ENCODE results near the gene CD59.
"Not testable (repeated sequence)": the region's sequence is repeated elsewhere in the genome, so short reads cannot be mapped to it uniquely, and the experiment has no call there.

The CD59 gene

DNA sequence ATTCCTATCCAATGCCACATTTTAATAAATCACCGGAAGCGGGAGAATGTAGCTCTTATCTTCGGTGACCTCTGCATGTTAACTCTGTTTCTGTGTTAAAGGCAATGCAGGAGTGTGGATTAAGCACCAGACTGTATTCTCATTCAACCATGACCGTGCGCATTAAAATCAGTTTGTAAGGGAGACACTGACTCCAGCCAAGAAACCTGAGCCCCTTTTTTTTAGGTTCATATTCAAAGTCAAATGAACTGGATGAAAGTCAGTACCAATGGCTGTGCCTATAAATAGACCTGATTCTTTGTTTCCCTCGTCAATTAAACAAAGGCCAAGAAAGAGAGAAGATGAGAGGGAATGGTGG is 67.8 kb downstream of the CD59 start:
- DNase-seq (ENCODE audit: low read depth, low spot score), result no peak

DNA sequence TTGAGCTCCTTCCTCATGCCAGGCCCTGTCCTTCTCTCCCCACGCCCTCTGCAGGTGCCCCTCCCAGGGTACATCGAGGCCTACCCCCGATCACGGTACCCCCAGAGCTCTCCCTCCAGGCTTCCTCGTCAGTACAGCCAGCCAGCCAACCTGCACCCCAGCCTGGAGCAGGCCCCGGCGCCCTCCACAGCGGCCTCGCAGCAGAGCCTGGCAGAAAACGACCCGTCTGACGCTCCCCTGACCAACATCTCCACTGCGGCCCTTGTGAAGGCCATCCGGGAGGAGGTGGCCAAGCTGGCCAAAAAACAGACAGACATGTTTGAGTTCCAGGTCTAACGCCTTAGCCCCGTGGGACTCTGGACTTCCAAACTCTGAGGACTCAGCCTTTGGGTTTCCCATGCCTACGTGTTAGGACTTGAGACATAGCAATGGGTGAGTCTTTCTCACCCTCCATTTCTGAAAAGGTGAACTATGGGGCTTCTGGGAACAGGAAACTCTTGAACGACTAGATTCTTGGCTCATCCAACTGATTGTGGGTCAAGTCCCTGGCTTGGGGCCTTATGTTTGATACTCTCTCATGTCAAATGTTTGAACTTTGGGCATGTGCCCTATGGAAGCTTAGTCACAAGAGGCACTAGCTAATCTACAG is 68.3 kb downstream of the CD59 start:
- no peak for DNase-seq (ENCODE audit: low read depth, low spot score)

DNA sequence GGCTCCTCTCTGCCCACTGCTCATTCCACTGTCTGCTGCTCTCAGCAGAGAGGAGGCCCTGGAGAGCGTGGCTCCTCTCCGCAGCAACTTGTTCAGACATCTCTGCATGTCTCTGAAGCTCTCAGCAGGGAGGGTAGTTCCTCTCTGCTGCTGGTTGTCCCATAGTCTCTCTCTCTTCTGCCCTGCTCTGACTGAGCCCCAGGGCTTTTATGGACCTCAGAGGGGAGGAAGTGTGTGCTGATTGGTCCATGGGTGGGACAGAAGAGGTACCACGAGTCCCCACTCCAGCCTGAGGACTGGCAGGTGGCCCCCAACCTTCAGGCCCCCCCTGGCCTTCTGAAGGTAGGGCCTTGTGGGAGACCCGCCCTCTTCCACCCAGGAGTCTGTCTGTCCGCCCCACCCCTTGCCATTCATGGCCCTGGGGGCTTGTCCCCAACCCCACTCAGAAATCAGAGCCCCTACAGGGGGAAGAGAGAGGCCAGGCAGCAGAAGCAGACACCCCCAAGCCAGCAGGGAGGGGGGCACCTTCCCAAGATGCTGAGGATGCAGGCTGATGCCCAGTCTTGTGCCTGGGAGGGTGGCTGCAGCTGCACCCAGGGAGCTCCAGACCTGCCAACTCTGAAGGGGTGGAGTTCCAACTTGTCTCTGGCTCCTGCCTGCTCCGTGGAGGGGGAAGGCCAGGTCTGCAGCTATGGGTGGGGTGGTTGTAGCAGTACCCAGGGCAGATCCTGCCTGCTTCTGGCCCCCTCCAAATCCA is 70.7 kb downstream of the CD59 start:
- no peak for DNase-seq (ENCODE audit: low read depth, low spot score)

DNA sequence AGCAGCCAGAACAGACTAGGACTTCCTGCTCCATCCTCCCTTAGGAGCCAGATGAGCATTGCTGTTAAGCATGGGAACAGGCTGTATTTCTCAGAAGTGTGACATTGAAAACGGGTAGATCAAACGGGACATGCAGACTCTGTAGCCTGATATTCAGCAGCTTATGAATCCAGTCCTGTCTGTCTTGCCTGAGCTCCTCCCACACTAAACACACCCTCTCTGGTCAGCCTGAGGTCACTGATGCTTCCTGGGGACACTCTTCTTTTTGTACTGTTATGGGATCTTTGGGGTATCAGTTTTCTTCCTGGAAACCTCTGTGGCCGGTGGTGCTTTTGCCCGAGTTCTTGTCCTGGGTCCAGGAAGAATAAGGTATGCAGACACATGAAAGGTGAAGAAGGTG is 71.4 kb downstream of the CD59 start:
- no peak for DNase-seq (ENCODE audit: low read depth, low spot score)

DNA sequence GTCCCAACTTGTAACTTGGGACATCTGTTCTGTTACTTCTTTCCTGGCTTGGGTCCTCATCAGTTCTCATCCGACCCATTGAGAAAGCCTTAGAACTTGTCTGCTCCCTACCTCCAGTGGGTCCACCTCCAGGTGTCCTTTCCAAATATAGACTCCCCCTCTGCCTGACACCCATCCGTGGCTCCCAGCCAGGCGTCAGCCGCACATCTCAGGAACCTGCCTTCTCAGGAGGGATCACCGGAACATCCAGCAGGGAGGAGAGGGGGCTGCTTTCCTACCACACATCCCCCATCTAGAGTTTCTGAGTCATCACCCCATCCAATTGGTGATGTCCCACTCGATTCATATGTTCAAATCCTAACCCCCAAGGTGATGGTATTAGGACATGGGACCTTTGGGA is 72.1 kb downstream of the CD59 start:
- no peak for DNase-seq (ENCODE audit: low read depth, low spot score)

DNA sequence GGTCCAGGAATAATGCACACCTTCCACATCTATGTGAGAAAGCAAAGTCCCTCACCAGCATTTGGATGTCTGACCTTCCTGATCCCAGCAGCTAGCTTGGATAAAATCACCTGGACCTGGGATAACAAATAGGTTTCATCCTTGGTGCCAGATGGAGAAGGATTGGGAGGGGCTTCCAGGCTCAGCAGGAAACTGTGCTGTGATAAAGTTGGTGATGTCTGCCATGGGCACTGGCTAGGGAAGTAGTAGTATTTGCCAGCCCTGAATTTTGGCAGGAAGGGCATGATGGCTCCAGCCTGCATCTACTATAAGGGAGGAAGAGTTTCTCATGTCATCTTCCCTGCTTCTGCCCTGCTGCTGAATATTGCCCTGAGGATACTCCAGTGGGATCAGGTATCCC is 73.1 kb downstream of the CD59 start:
- no peak for DNase-seq (ENCODE audit: low read depth, low spot score)

DNA sequence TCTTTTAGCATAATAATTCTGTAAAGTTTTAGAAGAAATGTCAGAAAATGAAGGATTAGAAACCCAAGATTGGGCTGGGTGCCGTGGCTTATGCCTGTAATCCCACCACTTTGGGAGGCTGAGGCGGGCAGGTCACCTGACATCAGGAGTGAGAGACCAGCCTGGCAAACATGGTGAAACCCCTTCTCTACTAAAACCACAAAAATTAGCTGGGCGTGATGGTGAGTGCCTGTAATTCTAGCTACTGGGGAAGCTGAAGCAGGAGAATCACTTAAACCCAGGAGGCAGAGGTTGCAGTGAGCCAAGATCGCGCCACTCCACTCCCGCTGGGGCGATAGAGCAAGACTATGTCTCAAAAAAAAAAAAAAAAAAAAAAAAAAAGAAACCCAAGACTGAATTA is 74.7 kb downstream of the CD59 start:
- not testable (repeated sequence) for DNase-seq (ENCODE audit: low read depth, low spot score)

DNA sequence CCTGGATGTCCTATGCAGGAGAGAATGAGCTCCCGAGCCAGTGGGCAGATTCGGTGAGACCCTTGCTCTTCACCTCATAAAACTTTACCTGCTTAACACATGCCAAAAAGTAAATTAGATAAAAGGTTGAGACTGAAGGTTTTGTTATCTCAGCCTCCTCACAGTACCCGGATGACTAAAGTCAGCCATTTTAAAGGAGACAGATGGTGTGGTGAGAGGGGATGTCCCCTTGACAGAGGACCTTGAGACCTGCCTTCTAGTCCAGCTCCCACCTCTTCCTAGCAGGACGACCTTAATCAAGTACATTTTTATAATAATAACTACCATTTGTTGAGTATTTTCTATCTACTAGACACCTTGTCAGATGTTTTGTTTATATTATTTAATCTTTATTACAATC is 75.3 kb downstream of the CD59 start:
- DNase-seq (ENCODE audit: low read depth, low spot score), result no peak

DNA sequence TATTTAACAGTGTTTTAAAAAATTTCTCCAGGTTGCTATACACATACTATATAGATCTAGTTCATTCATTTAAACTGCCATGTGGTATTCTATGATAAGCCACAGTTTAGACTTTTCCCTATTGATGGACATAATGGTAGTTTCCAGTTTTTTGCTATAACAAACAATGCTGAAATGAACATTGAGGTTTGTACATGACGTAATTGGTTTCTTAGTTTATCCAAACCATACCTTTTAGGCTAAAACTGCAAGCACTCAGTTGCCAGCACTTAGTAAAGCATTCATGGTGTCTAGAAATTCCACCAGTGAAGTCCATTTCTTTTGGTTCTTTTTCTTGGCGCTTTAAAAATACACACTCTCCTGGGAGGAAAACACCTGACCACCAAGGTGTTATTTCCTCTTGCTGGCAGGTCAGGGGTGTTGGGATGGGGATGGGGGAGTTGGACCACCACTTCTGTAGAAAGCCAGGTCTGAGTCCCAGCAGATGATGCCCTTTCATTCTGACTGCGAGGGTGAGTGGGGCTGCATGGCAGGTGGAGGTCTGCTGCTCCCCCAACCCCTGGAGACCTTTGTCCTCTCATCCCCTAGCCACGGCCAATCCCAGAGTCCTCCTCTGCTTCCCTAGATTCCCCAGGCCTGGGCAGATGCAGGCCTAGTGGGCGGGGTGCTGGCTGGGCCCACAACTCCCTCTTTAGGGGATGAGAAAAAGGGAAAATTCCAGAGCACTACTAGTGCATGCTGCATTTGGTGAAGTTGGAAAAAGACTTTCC is 76.7 kb downstream of the CD59 start:
- DNase-seq (ENCODE audit: low read depth, low spot score), result no peak

DNA sequence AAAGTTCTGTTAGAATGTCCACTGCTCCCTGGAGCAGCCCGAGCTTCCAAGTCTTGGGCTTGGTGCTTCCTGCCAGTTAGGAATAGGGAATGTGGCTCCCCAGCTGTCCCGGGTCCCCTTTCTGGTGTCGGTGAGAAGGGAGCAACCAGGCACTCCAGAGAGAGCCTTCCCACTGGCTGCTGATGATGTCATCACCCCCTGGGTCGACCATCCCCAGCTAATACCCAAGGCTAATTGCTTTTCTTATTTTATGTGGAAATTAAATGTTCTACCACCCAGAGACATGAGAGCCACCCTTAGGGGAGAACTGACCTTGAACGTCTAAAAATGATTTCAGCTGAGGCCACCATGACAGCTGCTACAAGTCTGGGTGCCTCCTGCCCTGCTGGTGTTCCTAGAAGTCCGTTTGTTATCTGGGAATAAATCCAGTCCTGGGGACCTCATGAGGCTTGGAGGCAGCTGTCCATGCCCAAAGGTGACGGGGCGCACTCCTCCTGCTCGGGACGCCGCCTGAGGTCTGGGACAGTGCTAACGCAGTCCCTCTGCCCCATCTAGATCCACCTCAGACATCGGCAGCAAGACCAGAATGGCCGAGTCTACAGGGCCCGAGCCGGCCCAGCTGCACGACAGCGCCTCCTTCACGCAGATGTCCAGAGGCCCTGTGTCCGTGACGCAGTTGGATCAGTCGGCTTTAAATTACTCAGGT is 77.9 kb downstream of the CD59 start:
- DNase-seq (ENCODE audit: low read depth, low spot score), result no peak

DNA sequence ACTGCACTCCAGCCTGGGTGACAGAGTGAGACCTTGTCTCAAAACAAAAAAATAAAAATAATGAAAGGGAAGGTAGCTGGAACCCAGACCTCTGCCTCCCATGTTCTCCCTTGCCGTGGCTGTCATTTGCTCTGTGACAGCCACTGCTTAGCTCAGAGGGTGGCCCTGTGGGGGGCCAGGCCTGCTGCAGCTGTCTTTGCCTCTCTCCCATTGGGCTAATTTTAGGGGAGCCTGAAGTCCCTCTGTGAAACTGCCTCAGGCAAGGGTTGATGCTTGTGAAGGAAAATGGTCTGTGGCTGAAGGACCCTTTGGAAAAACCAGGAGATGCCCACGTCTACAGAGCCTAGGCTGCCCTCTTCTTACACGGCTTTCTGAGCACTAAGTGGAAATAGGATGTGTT is 78.5 kb downstream of the CD59 start:
- no peak for DNase-seq (ENCODE audit: low read depth, low spot score)

DNA sequence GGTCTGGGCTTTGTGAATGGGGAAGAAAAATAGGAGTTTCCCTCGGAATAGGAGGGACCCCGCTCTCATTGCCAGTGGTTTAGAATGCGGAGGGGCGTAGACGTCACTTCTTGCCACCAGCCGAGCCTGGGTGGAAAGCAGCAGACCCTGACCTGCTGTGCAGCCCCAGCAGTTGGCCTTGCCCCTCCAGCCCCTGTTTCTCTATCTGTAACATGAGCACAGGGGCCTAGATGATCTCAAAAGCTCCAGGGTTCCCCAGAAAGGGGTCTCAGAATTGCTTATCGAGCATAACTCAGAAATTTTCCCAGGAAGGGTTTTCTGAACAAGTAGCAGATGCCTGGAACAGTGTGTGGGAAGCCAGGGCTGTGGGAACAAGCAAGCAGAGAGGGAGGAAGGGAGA is 79.5 kb downstream of the CD59 start:
- no peak for DNase-seq (ENCODE audit: low read depth, low spot score)

DNA sequence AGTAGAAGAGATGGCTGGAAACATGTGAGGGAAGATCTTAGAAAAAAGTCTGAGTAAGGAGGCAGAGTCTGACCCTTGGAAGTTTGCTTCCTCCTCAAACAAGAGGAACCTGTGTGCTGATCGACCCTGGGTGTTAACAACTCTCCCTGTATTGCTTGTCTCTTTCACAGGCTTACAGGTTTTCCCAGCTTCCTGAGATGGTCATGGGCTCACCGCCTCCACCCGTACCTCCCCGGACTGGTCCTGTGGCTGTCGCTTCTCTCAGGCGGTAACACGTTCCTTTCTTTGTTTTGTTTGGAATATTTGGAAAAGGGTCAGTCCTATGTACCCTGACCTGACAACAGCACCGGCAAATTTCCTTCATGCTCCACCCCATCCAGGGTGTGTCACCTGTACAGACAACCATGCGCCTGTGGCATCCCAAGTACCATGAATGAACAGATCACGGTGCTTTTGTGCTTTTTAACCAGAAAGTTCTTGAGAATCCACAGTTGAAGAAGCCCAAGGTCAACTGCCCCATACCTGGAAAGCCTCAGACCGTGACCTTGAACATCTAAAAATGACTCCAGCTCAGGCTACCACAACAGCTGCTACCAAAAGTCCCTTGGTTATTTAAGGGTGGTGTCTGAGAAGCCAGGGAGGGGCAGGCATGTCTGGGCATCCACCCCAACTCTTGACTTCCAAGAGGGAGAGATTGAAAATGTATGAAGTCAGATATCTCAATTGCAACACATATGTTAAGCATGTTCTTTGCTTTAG is 80.2 kb downstream of the CD59 start:
- DNase-seq (ENCODE audit: low read depth, low spot score), result no peak

DNA sequence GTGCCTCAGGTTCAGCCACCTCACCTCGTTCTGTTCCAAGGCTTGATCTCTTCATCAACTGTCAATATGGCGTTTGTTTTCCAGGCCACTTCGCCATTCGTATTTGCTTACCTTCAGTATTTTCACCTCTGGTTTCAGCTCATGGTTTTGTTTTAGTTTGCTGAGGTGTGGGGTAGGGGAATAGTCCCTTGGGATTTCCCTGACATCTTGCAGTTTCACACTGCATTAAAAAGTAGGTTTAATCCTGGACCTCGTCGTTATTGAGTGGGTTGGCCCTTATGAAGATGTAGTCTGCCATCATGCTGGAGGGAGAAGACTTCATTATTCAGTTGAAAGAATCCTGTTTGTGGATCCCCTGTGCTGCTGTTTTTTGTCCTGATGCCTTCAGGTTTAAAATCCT is 81.6 kb downstream of the CD59 start:
- no peak for DNase-seq (ENCODE audit: low read depth, low spot score)
